Ishikawa (cell line): ENCODE measurements around the gene SPATA2L.

Source experiments
- EP300 ChIP-seq: IDR thresholded peaks from 2 replicates; pipeline ENCODE4 v1.6.1; 2012; ENCODE audit warnings: borderline replicate concordance
- FOXM1 ChIP-seq: IDR thresholded peaks from 2 replicates; pipeline ENCODE4 v1.6.1; 2012; ENCODE audit warnings: low read depth, borderline replicate concordance
- RAD21 ChIP-seq: IDR thresholded peaks from 2 replicates; pipeline ENCODE4 v1.6.1; 2012; ENCODE audit warnings: low read depth
- TAF1 ChIP-seq: IDR thresholded peaks from 2 replicates; pipeline ENCODE4 v1.6.1; 2012; ENCODE audit warnings: low read depth, mild to moderate bottlenecking
- TCF12 ChIP-seq: IDR thresholded peaks from 2 replicates; pipeline ENCODE4 v1.6.1; 2012; ENCODE audit warnings: low read depth
- YY1 ChIP-seq: IDR thresholded peaks from 2 replicates; pipeline ENCODE4 v1.6.1; 2012; ENCODE audit warnings: low read depth
- TF ChIP-seq, protein P1 (sequence below): IDR thresholded peaks from 2 replicates; pipeline ENCODE4 v1.6.1; 2012; ENCODE audit warnings: low read depth, mild to moderate bottlenecking
- TF ChIP-seq, protein P2 (sequence below): IDR thresholded peaks from 2 replicates; pipeline ENCODE4 v1.6.1; 2012
- TF ChIP-seq, protein P3 (sequence below): IDR thresholded peaks from 2 replicates; pipeline ENCODE4 v1.6.1; 2012

DNA sequence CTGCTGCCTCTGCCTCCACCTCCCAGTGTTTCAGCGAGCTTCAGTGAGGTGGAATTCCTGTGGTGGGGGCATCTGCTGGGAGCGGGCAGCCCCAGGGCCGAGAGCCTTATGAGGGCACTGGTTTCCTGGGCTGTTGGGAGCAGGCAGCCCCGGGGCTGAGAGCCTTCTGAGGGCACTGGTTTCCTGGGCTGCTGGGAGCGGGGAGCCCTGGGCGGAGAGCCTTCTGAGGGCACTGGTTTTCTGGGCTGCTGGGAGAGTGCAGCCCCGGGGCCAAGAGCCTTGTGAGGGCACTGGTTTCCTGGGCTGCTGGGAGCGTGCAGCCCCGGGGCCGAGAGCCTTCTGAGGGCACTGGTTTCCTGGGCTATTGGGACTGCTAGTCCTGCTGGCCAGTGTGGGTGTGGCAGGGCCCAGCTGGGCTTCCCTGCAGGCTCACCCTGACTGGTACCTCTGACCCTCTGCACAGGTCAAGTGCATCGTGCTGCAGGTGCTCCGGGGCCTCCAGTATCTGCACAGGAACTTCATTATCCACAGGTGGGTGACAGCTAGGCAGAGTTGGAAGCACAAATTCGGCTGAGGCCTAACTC, 9.4 kb downstream of the SPATA2L start:
- no peak for TF ChIP-seq FOXM1
- no peak for TF ChIP-seq TAF1
- TF ChIP-seq, protein P1, sequence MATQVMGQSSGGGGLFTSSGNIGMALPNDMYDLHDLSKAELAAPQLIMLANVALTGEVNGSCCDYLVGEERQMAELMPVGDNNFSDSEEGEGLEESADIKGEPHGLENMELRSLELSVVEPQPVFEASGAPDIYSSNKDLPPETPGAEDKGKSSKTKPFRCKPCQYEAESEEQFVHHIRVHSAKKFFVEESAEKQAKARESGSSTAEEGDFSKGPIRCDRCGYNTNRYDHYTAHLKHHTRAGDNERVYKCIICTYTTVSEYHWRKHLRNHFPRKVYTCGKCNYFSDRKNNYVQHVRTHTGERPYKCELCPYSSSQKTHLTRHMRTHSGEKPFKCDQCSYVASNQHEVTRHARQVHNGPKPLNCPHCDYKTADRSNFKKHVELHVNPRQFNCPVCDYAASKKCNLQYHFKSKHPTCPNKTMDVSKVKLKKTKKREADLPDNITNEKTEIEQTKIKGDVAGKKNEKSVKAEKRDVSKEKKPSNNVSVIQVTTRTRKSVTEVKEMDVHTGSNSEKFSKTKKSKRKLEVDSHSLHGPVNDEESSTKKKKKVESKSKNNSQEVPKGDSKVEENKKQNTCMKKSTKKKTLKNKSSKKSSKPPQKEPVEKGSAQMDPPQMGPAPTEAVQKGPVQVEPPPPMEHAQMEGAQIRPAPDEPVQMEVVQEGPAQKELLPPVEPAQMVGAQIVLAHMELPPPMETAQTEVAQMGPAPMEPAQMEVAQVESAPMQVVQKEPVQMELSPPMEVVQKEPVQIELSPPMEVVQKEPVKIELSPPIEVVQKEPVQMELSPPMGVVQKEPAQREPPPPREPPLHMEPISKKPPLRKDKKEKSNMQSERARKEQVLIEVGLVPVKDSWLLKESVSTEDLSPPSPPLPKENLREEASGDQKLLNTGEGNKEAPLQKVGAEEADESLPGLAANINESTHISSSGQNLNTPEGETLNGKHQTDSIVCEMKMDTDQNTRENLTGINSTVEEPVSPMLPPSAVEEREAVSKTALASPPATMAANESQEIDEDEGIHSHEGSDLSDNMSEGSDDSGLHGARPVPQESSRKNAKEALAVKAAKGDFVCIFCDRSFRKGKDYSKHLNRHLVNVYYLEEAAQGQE: no peak
- TF ChIP-seq EP300: no peak
- TF ChIP-seq, protein P2, sequence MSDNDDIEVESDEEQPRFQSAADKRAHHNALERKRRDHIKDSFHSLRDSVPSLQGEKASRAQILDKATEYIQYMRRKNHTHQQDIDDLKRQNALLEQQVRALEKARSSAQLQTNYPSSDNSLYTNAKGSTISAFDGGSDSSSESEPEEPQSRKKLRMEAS: no peak
- no peak for TF ChIP-seq TCF12
- TF ChIP-seq RAD21: no peak
- no peak for TF ChIP-seq YY1
- TF ChIP-seq, protein P3, sequence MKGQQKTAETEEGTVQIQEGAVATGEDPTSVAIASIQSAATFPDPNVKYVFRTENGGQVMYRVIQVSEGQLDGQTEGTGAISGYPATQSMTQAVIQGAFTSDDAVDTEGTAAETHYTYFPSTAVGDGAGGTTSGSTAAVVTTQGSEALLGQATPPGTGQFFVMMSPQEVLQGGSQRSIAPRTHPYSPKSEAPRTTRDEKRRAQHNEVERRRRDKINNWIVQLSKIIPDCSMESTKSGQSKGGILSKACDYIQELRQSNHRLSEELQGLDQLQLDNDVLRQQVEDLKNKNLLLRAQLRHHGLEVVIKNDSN: no peak
